Suppressor macrophage treated with lipopolysaccharide for 1 hour (primary cell): Measurements from ENCODE around the gene MYO19.
A peak's percentile ranks its signal among the peaks of the same experiment; 100 is the strongest.
"Not testable (repeated sequence)": the region's sequence is repeated elsewhere in the genome, so short reads cannot be mapped to it uniquely, and the experiment has no call there.

Experiments used
- DNase-seq, 3 donors: peaks; one replicate each; pipeline ENCODE4 v3.0.0-alpha.2; 2020 to 2022

The MYO19 gene

DNA sequence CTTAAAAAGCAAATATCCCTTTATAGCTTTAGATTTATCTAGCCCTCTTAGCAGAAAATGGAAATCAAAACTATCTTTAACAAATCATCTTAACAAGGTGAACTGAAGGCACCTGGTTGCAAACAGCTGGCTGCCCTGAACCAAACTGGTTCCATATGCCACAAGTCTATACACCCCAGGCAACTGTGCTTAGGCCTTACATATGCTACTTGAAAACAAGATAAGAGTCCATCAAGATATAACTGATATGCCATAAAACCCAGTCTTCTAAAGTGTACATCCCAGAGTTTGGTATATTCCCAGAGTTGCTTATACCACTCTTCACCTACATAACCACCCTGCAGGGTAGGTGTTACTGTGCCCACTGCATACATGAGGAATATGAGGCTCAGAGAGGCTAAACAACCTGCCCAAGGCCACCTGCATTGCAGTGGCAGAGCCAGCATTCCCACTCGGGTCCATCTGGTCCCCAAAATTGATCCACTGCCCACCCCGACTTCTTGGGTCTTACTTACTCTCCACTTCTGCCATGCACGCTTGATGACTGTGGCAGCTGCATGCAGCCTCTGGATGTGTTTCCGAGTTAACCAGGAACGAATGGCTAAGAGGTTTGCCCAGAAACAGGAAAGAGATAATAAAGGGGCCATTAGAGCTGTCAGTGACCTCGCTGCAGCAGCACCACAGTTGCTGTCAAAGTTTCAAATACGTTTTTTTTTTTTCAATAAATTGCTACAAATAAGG, 35.9 kb downstream of the MYO19 start:
- no peak for DNase-seq

GRCh38 chr17:36498155-36498554, 36.5 kb downstream of the MYO19 start:
- DNase-seq: no peak

DNA sequence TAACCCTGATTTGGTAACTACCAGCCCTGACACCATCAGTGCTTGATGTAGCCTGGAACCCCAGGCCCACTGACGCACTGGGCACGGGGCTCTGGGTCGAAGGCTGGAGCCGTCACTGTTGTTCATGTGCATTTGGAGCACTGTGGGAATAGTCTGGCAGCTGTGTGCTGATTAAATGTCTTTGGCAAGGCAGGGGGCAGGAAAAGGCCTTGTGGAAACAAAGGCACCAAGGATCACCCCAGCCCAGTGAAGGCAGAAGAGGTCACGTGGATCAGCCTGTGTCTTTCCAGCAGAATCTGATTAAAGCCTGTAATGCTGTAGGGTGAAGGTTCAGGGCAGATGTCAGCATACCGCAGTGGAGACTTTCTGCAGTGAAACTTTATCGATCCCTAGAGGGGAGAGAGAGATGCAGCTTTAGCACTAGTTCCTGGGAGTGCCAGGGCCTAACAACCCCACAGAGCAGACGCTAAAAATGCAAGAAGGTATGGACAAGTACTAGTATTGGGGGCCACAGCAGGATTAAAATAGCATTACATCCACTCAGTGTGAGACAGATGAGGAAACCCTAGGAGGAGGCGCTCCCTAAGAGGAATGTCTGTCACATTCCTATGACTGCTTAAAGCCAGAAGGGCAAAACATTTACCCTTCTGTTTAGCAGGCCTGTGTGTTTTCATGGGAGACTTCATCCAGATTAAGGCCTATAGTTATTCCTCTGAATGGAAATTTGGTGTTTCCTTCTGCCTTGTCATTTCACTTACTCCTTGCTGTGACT, 38.5 kb downstream of the MYO19 start:
- DNase-seq: no peak

DNA sequence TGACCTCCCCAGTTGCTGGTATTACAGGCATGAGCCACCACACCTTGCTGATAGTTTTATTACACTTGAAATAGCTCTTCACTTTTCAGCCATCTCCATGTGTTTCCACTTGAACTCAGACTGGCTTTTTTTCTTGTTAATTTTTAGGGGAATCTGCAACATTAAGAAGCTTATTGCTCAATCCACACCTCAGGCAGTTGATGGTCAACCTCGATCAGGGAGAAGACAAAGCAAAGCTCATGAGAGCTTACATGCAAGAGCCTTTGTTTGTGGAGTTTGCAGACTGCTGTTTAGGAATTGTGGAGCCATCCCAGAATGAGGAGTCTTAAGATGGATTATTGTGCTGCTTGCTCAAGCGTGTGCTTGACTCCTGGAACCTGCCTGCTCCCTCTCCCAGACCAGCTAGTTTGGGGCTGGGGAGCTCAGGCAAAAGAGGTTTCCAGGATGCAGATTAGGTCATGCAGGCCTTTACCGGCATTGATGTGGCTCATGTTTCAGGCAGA, 39.5 kb downstream of the MYO19 start:
- DNase-seq: no peak

- no peak for DNase-seq
Measured at GRCh38 chr17:36494674-36495073, 40.0 kb downstream of the MYO19 start.

GRCh38 chr17:36493956-36494355, 40.7 kb downstream of the MYO19 start:
- no peak for DNase-seq

DNA sequence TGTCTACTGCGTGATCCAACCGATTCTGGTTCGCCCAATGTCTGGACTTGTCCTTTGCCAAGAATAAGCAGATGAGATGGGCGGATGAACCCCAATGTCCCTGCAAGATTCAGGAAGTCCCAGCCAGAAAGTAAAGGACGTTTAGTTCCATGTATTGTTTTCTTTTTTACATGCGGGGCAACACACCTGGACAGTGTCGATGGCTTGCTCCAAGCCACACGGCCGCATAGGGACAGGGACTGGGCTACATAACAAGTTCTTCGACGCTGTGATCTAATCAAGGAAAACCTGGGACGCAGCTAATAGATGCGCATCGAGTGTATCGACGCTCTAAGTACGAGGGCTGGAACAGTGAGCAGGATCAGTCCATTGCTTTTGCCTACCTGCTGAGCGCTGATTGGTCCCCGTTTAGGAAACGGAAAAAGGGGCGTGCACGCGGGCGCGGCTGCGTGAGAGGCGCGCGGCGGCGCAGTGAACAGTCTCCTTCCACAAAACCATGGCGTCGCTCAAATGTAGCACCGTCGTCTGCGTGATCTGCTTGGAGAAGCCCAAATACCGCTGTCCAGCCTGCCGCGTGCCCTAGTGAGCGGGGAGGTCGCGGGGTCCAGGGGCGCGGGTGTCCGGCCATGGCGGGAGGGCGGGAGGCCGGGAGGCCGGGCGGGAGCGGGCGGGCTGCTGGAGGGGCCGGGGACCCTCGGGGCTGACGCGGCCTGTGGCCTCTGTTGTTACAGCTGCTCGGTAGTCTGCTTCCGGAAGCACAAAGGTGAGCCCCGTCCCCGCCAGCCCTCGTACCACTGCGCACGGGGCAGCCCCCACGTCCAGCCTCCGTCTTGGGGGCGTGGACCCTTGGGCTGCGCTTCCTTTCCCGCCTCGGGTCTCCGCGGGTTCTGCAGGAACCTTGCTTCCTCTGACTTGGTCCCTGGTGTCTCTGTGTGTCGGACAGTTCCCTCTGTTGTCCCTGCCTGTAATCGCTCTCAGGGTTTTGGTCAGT, 48.2 kb downstream of the MYO19 start, which contains the start of gene ZNHIT3:
ZNHIT3 (plus strand) TSS at position 478 of the 991 bp plus-strand sequence; CDS start at position 497, 19 bp downstream.
- peak; percentile 93 to 96 (median 95) for DNase-seq

GRCh38 chr17:36485805-36486203, 48.9 kb downstream of the MYO19 start:
- no peak for DNase-seq

DNA sequence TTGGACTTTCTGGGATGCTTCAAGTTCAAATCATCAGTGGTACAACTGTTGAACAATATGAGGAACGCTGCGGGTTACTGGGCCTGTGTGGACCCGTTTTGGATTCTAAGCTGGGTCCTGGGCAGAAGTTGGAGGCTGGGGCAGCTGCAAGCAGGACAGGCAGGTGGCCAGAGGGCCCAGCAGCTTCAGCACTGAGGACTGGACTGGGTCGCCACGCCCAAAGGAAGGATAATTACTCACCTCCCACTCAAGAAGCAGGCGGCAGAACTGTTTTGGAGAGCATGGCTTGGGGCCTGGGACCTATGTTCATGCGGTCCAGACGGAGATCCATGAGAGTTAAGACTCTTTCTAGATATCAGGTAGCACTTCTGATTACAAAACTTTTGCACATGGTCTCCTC, 49.6 kb downstream of the MYO19 start:
- DNase-seq: no peak

DNA sequence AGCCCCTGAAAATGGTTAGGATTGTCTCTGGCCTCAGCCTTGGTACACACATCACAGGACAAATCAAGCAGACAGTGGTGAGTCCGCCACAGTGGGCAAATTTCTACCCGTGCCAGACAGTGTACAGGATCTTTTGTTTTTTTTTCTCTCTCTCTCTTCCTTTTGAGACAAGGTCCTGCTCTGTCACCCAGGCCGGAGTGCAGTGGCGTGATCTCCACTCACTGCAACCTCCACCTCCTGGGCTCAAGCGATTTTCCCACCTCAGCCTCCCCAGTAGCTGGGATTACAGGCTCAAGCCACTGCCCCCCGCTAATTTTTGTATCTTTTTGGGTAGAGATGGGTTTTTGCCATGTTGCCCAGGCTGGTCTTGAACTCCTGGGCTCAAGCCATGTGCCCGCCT, 50.6 kb downstream of the MYO19 start:
- not testable (repeated sequence) for DNase-seq

- peak; percentile 87 to 95 (median 93) for DNase-seq
Measured at GRCh38 chr17:36482611-36483504, 51.8 kb downstream of the MYO19 start.

GRCh38 chr17:36481829-36482228, 52.8 kb downstream of the MYO19 start:
- no peak for DNase-seq

DNA sequence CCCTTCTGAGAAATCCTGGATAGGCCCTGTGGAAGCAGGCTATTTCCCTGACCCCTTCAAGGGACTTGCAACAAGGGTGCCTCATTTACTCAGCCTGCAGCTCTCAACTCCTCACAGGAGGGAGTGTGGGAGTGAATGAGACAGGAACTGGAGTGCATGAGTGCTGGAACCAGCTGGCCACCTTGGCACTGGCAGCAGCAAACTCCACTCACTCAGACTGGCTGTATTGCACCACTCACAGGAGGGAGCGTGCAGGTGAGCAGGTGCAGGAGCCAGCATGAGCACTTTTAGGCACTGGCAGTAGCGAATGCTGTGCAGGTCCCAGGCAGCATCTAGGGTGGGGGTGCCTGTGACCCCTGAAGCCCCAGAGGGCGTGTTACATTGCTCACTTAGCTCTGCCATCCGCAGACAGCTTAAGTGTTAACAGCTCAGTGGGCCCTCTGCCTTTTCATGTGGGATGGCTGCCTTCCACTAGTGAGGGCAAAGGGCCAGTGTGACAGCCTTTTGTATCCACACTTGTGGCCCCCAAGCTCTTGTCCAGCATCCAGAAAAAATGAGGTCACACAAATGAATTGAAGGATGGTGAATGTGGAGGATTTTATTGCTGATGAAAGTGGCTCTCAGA, 59.2 kb downstream of the MYO19 start:
- DNase-seq: no peak

DNA sequence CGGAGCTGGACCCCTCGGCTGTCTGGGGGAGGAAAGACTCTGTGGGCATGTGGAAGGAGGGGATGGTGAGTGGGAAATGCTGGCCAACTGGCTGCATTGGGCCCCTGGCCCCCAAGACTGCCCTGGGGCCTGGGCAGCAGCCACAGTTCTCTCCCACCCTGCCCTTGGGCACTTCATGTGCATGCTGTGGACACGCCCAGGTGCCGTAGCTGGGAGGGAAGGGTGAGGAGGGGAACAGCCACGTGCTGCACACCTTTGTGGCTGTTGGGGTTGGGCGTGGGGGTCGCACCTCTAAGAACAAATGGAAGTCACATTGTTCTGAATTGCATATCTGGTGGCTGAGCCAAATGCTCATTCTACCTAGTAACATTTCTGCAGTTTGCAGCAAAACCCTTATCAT, 60.1 kb downstream of the MYO19 start:
- DNase-seq: no peak

GRCh38 chr17:36470499-36470898, 64.2 kb downstream of the MYO19 start:
- DNase-seq: no peak

GRCh38 chr17:36469733-36470132, 64.9 kb downstream of the MYO19 start:
- no peak for DNase-seq

GRCh38 chr17:36468903-36469635, 65.6 kb downstream of the MYO19 start:
- no peak for DNase-seq

DNA sequence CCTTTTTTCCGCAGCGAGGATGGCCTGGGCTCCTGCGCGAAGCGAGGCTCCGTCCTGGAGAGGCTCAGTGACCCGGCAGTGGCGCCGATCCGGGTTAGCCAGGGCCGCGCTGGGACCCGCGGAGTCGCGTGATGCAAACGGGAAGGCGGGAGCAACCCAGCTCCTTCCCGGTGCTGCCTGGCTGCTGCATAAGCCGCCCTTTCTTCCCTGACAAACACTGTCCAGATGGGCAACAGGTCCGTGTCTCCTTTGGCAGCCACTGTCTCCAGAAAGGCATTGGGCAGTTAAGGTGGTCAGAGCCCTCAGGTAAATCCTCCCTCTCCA, 69.9 kb downstream of the MYO19 start:
- DNase-seq: no peak

DNA sequence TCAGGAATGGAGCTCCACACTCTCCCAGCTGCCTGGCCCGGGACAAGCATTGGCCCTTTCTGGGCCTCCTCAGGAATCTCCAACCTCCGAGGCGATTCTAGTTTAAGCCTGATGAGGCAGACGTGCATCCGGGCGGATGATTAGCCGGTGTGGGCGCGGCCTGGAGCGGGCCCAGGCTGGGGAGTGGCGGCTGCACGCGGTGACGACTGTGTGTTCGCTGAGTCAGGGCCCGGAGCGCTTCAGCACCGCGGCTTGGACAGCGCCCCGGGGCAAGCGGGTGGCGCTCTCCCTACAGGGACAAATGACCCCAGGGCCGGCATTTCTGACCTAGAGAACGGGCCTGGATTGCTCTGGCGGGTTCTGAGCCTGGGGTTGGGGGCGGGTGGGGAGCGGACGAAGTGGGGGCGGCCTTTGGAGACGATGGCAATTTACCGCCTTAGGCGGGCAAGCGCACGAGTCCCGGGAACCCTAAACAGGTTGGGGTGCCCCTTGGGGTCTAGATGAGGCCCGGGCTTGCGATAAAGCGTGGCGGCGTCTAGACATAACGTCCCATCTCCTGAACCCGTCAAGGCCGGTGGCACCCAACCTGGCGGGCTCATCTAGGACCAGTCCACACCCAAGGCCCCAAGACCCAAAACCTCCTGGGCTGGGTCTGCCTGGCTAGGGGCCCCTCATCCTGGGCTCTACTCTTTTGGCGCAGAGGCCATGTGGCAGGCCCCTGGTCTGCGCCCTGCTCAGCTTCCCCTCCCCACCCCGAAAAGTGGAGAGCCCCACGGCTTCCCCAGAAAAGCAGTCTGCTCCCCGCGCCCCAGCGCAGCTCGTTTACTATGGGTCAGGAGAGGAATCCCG, 70.5 kb downstream of the MYO19 start:
- DNase-seq: peak; percentile 88 to 92 (median 90)
